ENCODE data around the gene ANKRD31.

GRCh38 chr5:75043633-75044264 lies 192.9 kb downstream of the ANKRD31 start:
- TF ChIP-seq CTCF (IDR thresholded peaks at IDR 0.05) (no peak), USF2 (IDR thresholded peaks at IDR 0.05) (no peak), POLR2A (IDR thresholded peaks at IDR 0.05; ENCODE audit: low read length) (no peak), JUNB (IDR thresholded peaks at IDR 0.05) (no peak), MAX (IDR thresholded peaks at IDR 0.05) (no peak), FOSL2 (IDR thresholded peaks at IDR 0.05) (no peak), FOSL2 (CRISPR knock-in tag; IDR thresholded peaks at IDR 0.05) (no peak), EP300 (IDR thresholded peaks at IDR 0.05) (no peak), CHD2 (IDR thresholded peaks at IDR 0.05; ENCODE audit: low read length, partially characterized antibody) (no peak), POLR2AphosphoS2 (conservative IDR thresholded peaks at IDR 0.05; ENCODE audit: low read length) (no peak), PHF8 (IDR thresholded peaks at IDR 0.05; ENCODE audit: borderline replicate concordance, low read depth) (no peak), SREBF2 (IDR thresholded peaks at IDR 0.05) (no peak), HMGXB4 (CRISPR knock-in tag; IDR thresholded peaks at IDR 0.05; ENCODE audit: borderline replicate concordance) (no peak), MAFK (IDR thresholded peaks at IDR 0.05; ENCODE audit: partially characterized antibody) (no peak)
